Measurements from ENCODE around the gene PPP1CA.
A peak's percentile ranks its signal among the peaks of the same experiment; 100 is the strongest.

Gene PPP1CA

GRCh38 chr11:67351275-67352005 is 50.2 kb downstream of the PPP1CA start:
- peak; percentile 52 for DNase-seq (ENCODE audit: low read depth)

GRCh38 chr11:67349928-67350465 is 51.7 kb downstream of the PPP1CA start:
- no peak for DNase-seq (ENCODE audit: low read depth)

GRCh38 chr11:67349457-67349856 is 52.2 kb downstream of the PPP1CA start:
- no peak for DNase-seq (ENCODE audit: low read depth)

GRCh38 chr11:67349036-67349435 is 52.6 kb downstream of the PPP1CA start:
- DNase-seq (ENCODE audit: low read depth) = no peak
